GM19324 (cell line): Measurements from ENCODE around the gene RPL12.

Experiments used
- ATAC-seq: cut with Tn5 transposase; IDR thresholded peaks from one replicate; pipeline ENCODE4 v1.9.1; 2021; ENCODE audit warnings: mild to moderate bottlenecking, moderate library complexity; ENCODE audit not compliant: unreplicated experiment, low FRiP score

The RPL12 gene

DNA sequence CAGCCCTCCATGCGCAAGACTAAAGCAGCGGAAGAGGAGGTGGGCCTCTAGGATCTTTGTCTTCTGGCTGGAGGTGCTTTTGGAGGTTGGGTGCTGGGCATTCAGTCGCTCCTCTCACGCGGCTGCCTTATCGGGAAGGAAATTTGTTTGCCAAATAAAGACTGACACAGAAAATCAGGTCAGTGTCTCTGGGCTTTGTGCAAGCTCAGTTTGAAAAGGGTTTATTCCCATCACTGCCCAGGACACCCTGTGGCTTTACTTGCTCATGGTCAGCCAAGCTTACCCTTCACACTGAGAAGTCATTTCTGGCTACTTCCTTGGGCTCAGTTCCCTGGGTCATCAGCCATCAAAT lies 43.7 kb downstream of the RPL12 start:
- ATAC-seq: no peak

DNA sequence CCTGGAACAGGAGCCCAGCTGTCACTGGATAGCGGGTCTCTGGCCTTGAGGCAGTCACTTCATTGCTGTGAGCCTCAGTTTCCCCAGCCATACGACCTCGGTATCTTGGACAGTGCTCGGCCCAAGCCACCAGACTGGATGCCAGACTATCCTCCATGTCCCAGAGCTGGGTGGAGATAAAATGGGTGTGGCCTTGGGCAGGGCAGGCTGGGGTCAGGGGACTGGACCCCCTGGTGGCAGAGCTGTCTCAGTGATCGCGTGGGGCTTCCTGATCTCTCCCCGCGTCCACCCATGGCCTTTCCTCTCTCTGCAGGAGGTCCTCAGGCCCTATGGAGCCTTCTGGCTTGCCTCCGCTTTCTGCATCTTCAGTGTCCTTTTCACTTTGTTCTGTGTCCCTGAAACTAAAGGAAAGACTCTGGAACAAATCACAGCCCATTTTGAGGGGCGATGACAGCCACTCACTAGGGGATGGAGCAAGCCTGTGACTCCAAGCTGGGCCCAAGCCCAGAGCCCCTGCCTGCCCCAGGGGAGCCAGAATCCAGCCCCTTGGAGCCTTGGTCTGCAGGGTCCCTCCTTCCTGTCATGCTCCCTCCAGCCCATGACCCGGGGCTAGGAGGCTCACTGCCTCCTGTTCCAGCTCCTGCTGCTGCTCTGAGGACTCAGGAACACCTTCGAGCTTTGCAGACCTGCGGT lies 44.3 kb downstream of the RPL12 start:
- no peak for ATAC-seq

DNA sequence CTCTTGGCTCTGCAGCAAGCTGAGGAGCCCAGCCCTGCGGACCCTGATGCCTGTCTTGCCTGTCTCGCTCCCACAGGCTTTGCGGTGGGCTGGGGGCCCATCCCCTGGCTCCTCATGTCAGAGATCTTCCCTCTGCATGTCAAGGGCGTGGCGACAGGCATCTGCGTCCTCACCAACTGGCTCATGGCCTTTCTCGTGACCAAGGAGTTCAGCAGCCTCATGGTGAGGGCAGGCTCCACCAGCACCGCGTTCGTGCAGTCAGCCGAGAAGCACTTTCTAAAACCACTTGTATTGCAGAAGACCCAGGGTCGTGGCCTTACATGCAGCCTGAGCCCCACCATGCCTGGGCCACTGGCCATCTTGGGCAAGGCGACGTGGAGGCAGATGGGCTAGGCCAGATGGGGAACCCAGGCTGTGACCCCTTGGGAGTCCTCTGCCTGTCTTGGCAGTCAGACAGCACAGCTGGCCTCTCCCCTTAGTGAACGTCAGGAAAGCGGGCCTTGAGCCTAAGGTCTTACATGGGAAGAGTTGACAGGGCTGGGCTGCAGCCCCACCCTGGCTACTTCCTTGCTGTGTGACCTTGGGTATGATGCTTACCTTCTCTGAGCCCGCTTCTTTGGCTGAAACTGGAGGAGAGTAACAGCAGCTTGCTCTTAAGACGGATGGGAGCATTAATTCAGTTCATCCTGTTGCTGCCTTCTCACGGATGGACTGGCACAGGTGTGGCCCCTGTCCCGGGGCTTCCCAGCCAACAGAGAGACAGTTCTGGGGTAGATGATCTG lies 45.7 kb downstream of the RPL12 start:
- ATAC-seq: no peak

DNA sequence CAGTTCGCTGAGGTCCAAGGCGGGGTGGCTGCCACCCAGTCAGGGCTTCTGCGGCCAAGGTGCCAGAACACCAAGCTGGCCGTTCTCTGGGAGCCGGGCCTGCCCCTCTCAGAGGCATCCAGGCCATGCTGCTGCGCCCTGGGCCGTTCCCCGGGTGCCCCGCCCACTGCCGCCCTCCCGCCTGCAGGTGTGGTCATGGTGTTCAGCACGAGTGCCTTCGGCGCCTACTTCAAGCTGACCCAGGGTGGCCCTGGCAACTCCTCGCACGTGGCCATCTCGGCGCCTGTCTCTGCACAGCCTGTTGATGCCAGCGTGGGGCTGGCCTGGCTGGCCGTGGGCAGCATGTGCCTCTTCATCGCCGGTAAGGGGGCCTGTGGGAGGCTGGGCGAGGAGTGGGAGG lies 46.6 kb downstream of the RPL12 start:
- ATAC-seq: no peak

DNA sequence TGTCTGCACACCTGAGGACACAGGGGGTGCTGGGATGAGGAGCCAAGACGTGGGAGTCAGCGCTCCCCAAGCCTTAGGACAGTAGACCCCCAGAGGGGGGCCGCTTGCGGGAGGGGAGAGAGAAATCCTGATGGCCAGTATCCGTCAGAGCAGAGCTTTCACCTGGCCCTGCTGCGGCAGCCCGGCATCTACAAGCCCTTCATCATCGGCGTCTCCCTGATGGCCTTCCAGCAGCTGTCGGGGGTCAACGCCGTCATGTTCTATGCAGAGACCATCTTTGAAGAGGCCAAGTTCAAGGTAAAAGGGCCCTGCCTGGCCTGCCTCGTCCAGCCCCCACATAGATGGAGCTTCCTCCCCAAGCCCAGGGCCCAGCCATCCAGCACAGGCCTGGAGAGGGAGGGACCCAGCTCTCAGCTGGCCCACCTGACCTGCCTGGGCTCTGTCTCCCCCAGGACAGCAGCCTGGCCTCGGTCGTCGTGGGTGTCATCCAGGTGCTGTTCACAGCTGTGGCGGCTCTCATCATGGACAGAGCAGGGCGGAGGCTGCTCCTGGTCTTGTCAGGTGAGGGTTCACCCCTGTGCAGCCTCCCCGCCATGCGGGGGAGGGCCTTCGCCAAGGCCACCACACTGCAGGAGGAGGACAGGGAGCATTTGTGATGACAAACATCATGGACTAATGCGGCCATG lies 47.6 kb downstream of the RPL12 start:
- ATAC-seq: no peak

DNA sequence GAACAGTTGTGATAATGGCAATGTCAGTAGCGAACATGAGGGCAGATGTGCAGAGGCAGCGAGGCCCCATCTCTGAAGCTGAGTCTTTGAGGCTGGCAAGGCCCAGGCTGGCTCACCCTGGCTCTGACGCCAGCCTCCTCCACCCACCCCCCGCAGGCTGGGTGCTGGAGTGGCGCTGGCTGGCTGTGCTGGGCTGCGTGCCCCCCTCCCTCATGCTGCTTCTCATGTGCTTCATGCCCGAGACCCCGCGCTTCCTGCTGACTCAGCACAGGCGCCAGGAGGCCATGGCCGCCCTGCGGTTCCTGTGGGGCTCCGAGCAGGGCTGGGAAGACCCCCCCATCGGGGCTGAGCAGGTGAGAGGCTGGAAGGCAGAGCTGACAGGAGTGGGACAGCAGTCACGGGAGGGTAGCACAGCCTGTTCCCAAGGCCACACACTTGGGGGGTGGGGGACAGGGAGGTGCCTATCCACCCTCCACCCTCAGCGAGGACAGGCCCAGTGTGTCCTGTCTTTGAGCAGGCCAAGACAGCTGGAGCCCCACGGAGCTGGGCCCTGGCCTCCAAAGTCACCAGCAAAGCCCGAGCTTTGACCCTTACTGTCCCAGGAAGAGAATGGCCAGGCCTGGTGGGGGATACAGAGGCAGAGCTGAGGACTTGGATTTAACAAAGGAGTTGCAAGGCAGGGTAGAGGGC lies 48.7 kb downstream of the RPL12 start:
- ATAC-seq: no peak

DNA sequence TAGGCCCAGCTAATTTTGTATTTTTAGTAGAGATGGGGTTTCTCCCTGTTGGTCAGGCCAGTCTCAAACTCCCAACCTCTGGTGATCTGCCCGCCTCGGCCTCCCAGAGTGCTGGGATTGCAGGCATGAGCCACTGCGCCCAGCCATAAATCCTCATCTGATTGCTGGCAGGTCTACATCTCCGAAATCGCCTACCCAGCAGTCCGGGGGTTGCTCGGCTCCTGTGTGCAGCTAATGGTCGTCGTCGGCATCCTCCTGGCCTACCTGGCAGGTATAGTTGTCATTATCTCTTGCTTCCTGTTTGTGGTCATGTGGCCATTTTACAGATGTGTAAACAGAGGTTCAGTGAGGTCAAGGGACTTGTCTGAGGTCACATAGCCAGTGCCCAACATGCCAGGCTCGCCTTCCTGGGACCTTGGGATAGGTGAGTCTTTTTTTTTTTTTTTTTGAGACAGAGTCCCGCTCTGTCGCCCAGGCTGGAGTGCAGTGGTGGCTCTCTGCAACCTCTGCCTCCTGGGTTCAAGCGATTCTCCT lies 51.4 kb downstream of the RPL12 start:
- ATAC-seq: no peak

DNA sequence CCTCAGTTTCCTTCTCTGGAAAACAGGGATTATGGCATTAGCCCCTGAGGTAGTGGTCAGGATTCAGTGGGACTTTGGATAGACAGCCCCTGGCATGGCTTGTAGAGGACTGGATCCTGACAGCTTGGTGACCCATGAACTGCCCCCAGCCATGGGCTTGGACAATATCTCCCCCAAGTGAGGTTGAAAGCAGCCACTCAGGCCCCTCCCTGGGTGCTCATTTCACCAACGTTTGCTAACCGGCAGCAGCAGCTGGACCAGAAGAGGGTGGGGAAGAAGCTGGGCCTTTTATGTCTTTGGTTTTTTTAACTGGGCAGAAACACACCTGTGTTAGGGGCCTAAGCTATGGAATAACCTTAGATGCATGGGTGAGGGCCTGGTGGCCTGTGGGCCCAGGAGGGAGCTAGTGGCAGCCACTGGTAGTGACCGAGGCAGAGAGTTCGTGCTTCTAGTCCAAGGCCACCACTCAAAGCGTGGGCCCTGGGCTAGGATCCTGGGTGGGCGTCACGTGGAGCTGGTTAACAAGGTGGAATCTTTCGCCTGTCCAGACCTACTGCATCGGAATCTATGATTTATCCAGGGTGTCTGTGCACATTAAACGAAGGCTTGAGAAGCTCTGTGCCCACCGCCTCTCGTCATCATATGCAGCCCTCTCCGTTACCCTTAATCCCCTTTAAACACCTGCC lies 52.3 kb downstream of the RPL12 start:
- ATAC-seq: no peak

DNA sequence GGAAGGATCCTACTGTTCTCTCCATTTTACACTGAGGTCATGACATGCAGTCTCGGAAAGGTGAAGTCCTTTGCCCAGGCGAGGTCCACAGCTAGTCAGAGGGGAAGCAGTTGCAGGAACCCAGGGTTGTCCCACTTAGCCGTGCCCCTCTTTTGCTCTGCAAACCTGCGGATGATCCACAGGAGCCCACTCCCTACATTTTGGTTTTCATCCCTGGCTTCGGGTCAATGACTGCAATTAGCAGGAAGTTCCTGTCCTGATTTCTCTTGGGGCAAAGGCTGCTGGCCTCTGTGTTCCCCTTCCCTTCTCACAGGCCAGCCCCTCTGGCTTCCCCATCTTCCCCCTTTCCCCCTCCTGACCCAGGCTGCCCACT lies 52.9 kb downstream of the RPL12 start:
- no peak for ATAC-seq
